H9 (cell line): ENCODE results near the gene ACSL3. TPM values are rescaled to one million over a fixed set of nuclear protein-coding genes. Genes with fewer than 3 reads are reported as not detected.

Experiments used
- DNase-seq: peaks from one replicate; pipeline ENCODE4 v3.0.0-alpha.2; 2017
- H2AFZ ChIP-seq: one replicate; pipeline ENCODE4 v1.6.1; 2013; ENCODE audit warnings: mild to moderate bottlenecking, low read length, control low read depth, moderate library complexity
- H2AK5ac ChIP-seq: 2 replicates; pipeline ENCODE4 v1.6.1; 2013; ENCODE audit warnings: low read length, control low read depth, mixed read lengths; ENCODE audit not compliant: insufficient read length
- H2BK120ac ChIP-seq: one replicate; pipeline ENCODE4 v1.6.1; 2013; ENCODE audit warnings: low read depth, mild to moderate bottlenecking, low read length, control low read depth, inconsistent platforms; ENCODE audit not compliant: poor library complexity, severe bottlenecking
- H2BK12ac ChIP-seq: 2 replicates; pipeline ENCODE4 v1.6.1; 2013; ENCODE audit warnings: low read length, control low read depth, mixed read lengths, low read depth; ENCODE audit not compliant: insufficient read length
- H2BK15ac ChIP-seq: 2 replicates; pipeline ENCODE4 v1.6.1; 2013; ENCODE audit warnings: low read depth, low read length, control low read depth
- H2BK20ac ChIP-seq: one replicate; pipeline ENCODE4 v1.6.1; 2013; ENCODE audit warnings: low read depth, mild to moderate bottlenecking, low read length, control low read depth, inconsistent platforms; ENCODE audit not compliant: poor library complexity, severe bottlenecking
- H2BK5ac ChIP-seq: 2 replicates; pipeline ENCODE4 v1.6.1; 2013; ENCODE audit warnings: low read length, control low read depth, mixed read lengths; ENCODE audit not compliant: insufficient read length
- H3K14ac ChIP-seq: 2 replicates; pipeline ENCODE4 v1.6.1; 2013; ENCODE audit warnings: low read length, control low read depth; ENCODE audit not compliant: insufficient read depth
- H3K18ac ChIP-seq: 2 replicates; pipeline ENCODE4 v1.6.1; 2013; ENCODE audit warnings: low read depth, mild to moderate bottlenecking, mixed read lengths, low read length, control low read depth; ENCODE audit not compliant: insufficient read length
- H3K23ac ChIP-seq: 2 replicates; pipeline ENCODE4 v1.6.1; 2013; ENCODE audit warnings: low read length, control low read depth, mixed read lengths, low read depth; ENCODE audit not compliant: insufficient read length
- H3K23me2 ChIP-seq: 2 replicates; pipeline ENCODE4 v1.6.1; 2013; ENCODE audit warnings: low read depth, mild to moderate bottlenecking, mixed read lengths, low read length, control low read depth; ENCODE audit not compliant: insufficient read length, poor library complexity, severe bottlenecking
- H3K27ac ChIP-seq: 2 replicates; pipeline ENCODE4 v1.5.1; 2013; ENCODE audit warnings: low read length, control low read depth, mixed read lengths, low read depth; ENCODE audit not compliant: insufficient read length
- H3K27me3 ChIP-seq: 2 replicates; pipeline ENCODE4 v1.6.1; 2013; ENCODE audit warnings: low read length, control low read depth, inconsistent platforms; ENCODE audit not compliant: insufficient read depth
- H3K4ac ChIP-seq: 2 replicates; pipeline ENCODE4 v1.6.1; 2013; ENCODE audit warnings: low read depth, mild to moderate bottlenecking, control low read depth, inconsistent platforms, low read length, moderate library complexity
- H3K4me1 ChIP-seq: 2 replicates; pipeline ENCODE4 v1.6.1; 2013; ENCODE audit warnings: low read length, control low read depth, inconsistent platforms; ENCODE audit not compliant: insufficient read depth
- H3K4me2 ChIP-seq: 2 replicates; pipeline ENCODE4 v1.6.1; 2013; ENCODE audit warnings: low read length, control low read depth, mixed read lengths; ENCODE audit not compliant: insufficient read length, insufficient read depth
- H3K56ac ChIP-seq: 2 replicates; pipeline ENCODE4 v1.6.1; 2013; ENCODE audit warnings: low read depth, mild to moderate bottlenecking, mixed read lengths, low read length, control low read depth; ENCODE audit not compliant: insufficient read length
- H3K79me1 ChIP-seq: 2 replicates; pipeline ENCODE4 v1.6.1; 2013; ENCODE audit warnings: low read depth, mild to moderate bottlenecking, moderate library complexity, low read length, control low read depth, inconsistent platforms; ENCODE audit not compliant: insufficient read depth, poor library complexity, severe bottlenecking
- H3K79me2 ChIP-seq: 2 replicates; pipeline ENCODE4 v1.6.1; 2013; ENCODE audit warnings: low read length, control low read depth, inconsistent platforms; ENCODE audit not compliant: insufficient read depth
- H3K9ac ChIP-seq: 2 replicates; pipeline ENCODE4 v1.6.1; 2013; ENCODE audit warnings: low read length, control low read depth, mixed read lengths; ENCODE audit not compliant: insufficient read length; ENCODE audit errors: extremely low read depth
- H3K9me3 ChIP-seq: one replicate; pipeline ENCODE4 v1.6.1; 2013; ENCODE audit warnings: low read depth, low read length, inconsistent platforms; ENCODE audit not compliant: control insufficient read depth
- H3T11ph ChIP-seq: one replicate; pipeline ENCODE4 v1.6.1; 2013; ENCODE audit warnings: mild to moderate bottlenecking, low read length, control low read depth, inconsistent platforms
- H4K20me1 ChIP-seq: one replicate; pipeline ENCODE4 v1.6.1; 2013; ENCODE audit not compliant: control insufficient read depth, insufficient read length, insufficient read depth
- H4K5ac ChIP-seq: 2 replicates; pipeline ENCODE4 v1.6.1; 2013; ENCODE audit warnings: low read depth, mild to moderate bottlenecking, mixed read lengths, low read length, control low read depth; ENCODE audit not compliant: insufficient read length
- H4K8ac ChIP-seq: replicated peaks from 2 replicates; pipeline ENCODE4 v1.6.1; 2013; ENCODE audit warnings: low read length, control low read depth, mixed read lengths, low read depth; ENCODE audit not compliant: insufficient read length
- H4K91ac ChIP-seq: 2 replicates; pipeline ENCODE4 v1.6.1; 2013; ENCODE audit warnings: low read depth, mild to moderate bottlenecking, moderate library complexity, mixed read lengths, low read length, control low read depth; ENCODE audit not compliant: insufficient read length
- H3K27ac Mint-ChIP-seq, 3 experiments: 2 replicates in 2 of 3; 3 replicates in 1 of 3; pipeline ENCODE4 v1.8.0; 2020 to 2021; ENCODE audit warnings: mixed read lengths in 3 of 3, mild to moderate bottlenecking in 1 of 3, moderate library complexity in 1 of 3
- H3K27me3 Mint-ChIP-seq: 2 replicates; pipeline ENCODE4 v1.8.0; 2021; ENCODE audit warnings: low read depth, mild to moderate bottlenecking, moderate library complexity, mixed read lengths
- H3K36me3 Mint-ChIP-seq, 3 experiments: 2 replicates in 2 of 3; 3 replicates in 1 of 3; pipeline ENCODE4 v1.8.0; 2020 to 2021; ENCODE audit warnings: low read depth in 3 of 3, mixed read lengths in 3 of 3; ENCODE audit not compliant: insufficient read depth in 1 of 3
- H3K4me1 Mint-ChIP-seq, 2 experiments: 2 replicates each; pipeline ENCODE4 v1.8.0; 2020; ENCODE audit warnings: mixed read lengths in 2 of 2
- H3K4me3 Mint-ChIP-seq, 2 experiments: 2 replicates in 1 of 2; 3 replicates in 1 of 2; pipeline ENCODE4 v1.8.0; 2020 to 2021; ENCODE audit warnings: mild to moderate bottlenecking in 2 of 2, mixed read lengths in 2 of 2, moderate library complexity in 1 of 2
- H3K9me3 Mint-ChIP-seq, 2 experiments: 2 replicates in 1 of 2; 3 replicates in 1 of 2; pipeline ENCODE4 v1.8.0; 2020; ENCODE audit warnings: mild to moderate bottlenecking in 2 of 2, mixed read lengths in 2 of 2, moderate library complexity in 1 of 2
- CTCF ChIP-seq: fragments of 200-600 bp; sonication (generic); conservative IDR thresholded peaks from 3 replicates; pipeline ENCODE4 v1.8.0; 2021; ENCODE audit warnings: antibody characterized with exemption, mild to moderate bottlenecking
- WGBS: extraction: QIAGEN DNeasy Blood & Tissue Kit; methylation state at CpG from one replicate; pipeline ENCODE4 v1.1.7; 2013; ENCODE audit warnings: missing lambda C conversion rate, low lambda C conversion rate, mixed read lengths; ENCODE audit not compliant: insufficient read length; ENCODE audit errors: extremely low coverage; 5-methylcytosine and 5-hydroxymethylcytosine counted together
- total RNA-seq: library from RNA; stranded (reverse); gene quantifications from 2 replicates; pipeline ENCODE4 v1.2.1, GENCODE V29; 2021

Gene ACSL3
- total RNA-seq, 1 experiment from 2014 or later = 60.9 TPM

- H3K4me1 Mint-ChIP-seq = no peaks in the 10 kb centered on the region
- Histone ChIP-seq H3K14ac (no peak overlapping the region), H3K79me1 (no peaks in the 10 kb centered on the region), H3K56ac (no peak overlapping the region), H2BK120ac (no peak overlapping the region), H3K23ac (no peak overlapping the region), H3K4me1 (no peaks in the 10 kb centered on the region), H2BK20ac (no peak overlapping the region), H2AFZ (no peak overlapping the region), H3T11ph (no peak overlapping the region), H2BK15ac (no peak overlapping the region), H3K4me2 (no peak overlapping the region), H4K91ac (no peak overlapping the region), H4K5ac (no peak overlapping the region), H3K27me3 (no peaks in the 10 kb centered on the region), H3K18ac (no peak overlapping the region), H3K23me2 (no peaks in the 10 kb centered on the region), H3K9ac (no peak overlapping the region), H3K79me2 (no peaks in the 10 kb centered on the region), H2AK5ac (no peak overlapping the region), H2BK5ac (no peak overlapping the region), H3K4ac (no peak overlapping the region), H4K20me1 (no peaks in the 10 kb centered on the region), H3K9me3 (no peaks in the 10 kb centered on the region), H2BK12ac (no peak overlapping the region), H4K8ac (no peak overlapping the region), H3K27ac (no peak overlapping the region)
- no peak for DNase-seq
- no peaks in the 10 kb centered on the region for H3K9me3 Mint-ChIP-seq
- no peaks in the 10 kb centered on the region; the same call in 1 of the 2 replicates for H3K27me3 Mint-ChIP-seq
- no peaks in the 10 kb centered on the region for H3K36me3 Mint-ChIP-seq
- H3K27ac Mint-ChIP-seq = no peak overlapping the region
- no peak for TF ChIP-seq CTCF
- WGBS = no CpG with 5 or more reads among the region's 10 CpGs
- H3K4me3 Mint-ChIP-seq = no peak overlapping the region
Observed at GRCh38 chr2:222972420-222972819, 111.6 kb downstream of the ACSL3 start.
